HG02840 (cell line): ENCODE data around the gene KISS1.
"Not testable (repeated sequence)": the region's sequence is repeated elsewhere in the genome, so short reads cannot be mapped to it uniquely, and the experiment has no call there.

ENCODE experiments used
- ATAC-seq: cut with Tn5 transposase; IDR thresholded peaks from one replicate; pipeline ENCODE4 v1.9.1; 2021; ENCODE audit warnings: mild to moderate bottlenecking, moderate library complexity, moderate number of reproducible peaks; ENCODE audit not compliant: unreplicated experiment, low FRiP score

Gene KISS1

DNA sequence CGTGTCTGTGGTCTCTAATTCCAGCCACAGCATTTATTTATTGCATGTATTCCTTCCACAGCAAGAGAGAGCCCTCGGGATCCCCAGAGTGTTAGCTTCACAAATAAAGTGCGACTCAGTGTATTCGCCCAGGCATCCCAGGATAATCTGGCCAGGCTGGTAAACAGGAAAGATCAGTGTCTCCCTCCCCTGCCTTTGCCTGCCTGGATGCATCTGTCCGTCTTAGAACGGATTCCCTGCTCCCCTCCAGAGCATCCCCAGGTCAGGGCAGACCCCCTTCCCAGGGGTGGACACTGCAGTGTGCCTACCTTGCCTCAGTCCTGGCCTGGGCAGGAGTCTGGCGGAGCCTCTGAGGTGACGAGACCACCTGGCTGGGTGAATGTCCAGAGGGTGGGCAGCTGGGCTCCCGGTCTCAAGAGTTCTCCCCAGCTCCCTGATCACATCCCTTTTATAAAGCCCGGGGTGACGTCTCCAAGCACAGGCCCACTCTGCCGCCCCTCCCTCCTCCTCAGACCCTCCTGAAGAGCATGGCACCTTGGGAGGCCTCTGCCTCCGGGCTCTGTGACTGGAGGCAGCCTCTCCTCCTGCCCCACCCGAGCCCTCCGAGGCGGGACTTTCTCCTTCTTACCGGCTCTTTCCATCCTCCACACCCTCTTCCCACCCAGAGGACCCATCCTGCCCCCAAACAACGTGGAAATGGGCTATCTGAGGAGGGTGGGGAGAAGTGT, at the start of gene KISS1:
Gene KISS1, minus strand, starts transcription at position 424 of the 728 bp plus-strand sequence. CDS start 3,615 bp downstream, outside the sequence.
- no peak for ATAC-seq

GRCh38 chr1:204242920-204243319, 46.6 kb upstream of the KISS1 start:
- ATAC-seq: no peak

DNA sequence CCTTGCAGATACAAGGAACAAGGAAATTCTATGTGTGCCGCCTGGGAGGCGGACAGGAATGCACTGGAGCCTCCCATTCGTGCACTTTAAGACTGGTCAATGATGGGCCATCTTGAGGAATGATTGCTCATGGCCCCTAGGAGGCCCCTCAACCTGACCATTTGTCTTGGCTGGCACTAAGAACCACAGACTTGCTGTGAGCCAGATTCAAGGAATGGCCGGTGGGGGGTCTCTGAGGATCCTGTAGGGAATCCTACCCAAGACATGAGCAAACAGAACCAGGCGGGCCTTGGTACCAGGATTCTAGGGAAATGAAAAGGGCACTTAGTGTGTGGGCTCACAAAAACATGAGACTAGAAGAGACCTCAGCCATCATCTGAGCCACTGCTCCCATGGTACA, 45.6 kb upstream of the KISS1 start:
- no peak for ATAC-seq

GRCh38 chr1:204241050-204241449, 44.8 kb upstream of the KISS1 start:
- no peak for ATAC-seq

DNA sequence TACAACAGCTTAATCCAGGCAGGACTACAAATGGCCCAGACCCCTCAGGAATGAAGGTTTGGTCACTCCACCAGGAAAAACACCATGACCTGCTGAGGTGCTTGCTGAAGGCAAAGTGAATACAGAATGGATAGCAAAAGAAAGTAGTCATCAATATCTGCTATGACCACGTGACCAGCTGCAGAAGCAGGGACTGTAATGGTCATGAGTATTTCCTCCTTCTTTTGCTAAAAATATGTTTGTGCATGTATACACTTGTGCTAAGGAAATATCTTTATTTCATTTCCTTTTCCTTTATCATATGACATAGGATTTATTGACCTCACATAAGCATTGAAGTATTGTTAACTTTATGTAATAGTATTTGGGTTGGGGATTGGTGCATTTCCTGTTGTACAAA, 43.9 kb upstream of the KISS1 start:
- no peak for ATAC-seq

DNA sequence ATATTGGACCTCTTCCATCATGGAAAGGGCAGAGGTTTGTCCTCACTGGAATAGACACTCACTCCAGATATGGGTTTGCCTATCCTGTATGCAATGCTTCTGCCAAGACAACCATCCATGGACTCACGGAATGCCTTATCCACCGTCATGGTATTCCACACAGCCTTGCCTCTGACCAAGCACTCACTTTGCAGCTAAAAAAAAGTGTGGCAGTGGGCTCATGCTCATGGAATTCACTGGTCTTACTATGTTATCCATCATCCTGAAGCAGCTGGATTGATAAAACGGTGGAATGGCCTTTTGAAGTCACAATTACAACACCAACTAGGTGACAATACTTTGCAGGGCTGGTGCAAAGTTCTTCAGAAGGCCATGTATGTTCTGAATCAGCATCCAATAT, 43.1 kb upstream of the KISS1 start:
- not testable (repeated sequence) for ATAC-seq

DNA sequence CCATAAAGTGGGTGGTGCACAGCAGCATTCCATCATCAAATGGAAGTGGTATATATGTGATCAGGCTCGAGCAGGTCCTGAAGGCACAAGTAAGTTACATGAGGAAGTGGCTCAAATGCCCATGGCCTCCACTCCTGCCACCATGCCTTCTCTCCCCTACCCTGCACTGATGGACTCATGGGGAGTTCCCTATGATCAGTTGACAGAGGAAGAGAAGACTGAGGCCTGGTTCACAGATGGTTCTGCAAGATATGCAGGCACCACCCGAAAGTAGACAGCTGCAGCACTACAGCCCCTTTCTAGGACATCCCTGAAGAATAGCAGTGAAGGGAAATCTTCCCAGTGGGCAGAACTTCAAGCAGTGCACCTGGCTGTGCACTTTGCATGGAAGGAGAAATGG, 42.2 kb upstream of the KISS1 start:
- not testable (repeated sequence) for ATAC-seq

- ATAC-seq: not testable (repeated sequence)
Measured at GRCh38 chr1:204237515-204237914, 41.2 kb upstream of the KISS1 start.

GRCh38 chr1:204232526-204232925, 36.2 kb upstream of the KISS1 start:
- no peak for ATAC-seq

- no peak for ATAC-seq
Measured at GRCh38 chr1:204230211-204230610, 33.9 kb upstream of the KISS1 start.

GRCh38 chr1:204228896-204229295, 32.6 kb upstream of the KISS1 start:
- no peak for ATAC-seq

- ATAC-seq: no peak
Measured at GRCh38 chr1:204227996-204228785, 31.9 kb upstream of the KISS1 start.

DNA sequence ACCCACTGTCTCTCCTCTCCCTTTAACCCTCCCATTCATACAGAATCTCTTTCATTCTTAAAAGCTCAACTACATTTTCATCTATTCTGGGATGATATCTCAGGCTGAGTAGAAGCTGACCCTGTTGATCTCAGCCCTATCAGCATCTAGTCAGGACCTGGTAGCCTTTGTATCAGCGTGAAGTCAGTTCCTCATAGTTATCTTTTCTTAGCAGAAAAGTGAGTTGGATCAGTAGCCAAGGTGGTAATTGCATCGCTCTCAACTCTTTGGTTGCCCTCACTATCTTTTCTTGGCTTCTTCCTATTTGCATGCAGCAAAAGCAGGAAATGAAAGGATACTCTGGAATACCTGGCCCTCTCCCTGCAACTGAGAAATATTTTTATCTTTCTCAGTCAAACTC, 31.1 kb upstream of the KISS1 start:
- ATAC-seq: no peak

- no peak for ATAC-seq
Measured at GRCh38 chr1:204225841-204226735, 29.8 kb upstream of the KISS1 start.

GRCh38 chr1:204224655-204225054, 28.4 kb upstream of the KISS1 start:
- no peak for ATAC-seq

DNA sequence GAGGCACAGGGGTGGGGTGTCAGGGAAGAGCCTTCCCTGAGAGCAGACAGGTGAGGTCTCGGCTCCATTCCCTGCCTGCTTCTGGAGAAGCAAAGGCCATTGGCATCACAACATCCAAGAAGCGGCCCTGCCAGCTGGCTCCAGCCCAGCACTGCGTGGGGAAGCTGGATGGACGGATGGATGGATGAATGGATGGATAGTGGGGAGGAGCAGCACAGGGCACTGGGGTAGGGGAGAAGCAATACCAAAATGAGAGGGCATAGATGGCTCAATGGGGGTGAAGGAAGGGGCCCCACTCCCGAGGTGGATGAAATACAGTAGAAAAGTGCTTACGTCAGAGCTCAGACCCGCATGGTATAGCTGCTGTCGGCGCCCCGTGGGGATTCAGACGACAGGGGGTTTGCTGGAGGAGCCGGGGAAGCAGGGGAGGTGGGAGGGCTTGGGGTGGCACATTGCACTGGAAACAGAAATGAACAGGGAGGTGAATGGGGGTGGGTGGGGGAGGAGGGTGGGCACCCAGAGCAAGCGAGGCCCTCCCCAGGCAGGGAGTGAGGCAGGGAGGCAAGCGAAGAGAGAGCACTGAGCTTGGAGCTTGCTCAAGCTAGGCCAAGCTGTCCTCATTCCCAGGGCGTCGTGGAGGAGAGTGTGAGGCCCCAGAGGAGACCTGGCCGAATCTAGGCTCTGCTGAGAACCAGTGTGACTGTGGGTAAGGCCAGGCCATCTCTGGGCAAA, 27.0 kb upstream of the KISS1 start:
- no peak for ATAC-seq

DNA sequence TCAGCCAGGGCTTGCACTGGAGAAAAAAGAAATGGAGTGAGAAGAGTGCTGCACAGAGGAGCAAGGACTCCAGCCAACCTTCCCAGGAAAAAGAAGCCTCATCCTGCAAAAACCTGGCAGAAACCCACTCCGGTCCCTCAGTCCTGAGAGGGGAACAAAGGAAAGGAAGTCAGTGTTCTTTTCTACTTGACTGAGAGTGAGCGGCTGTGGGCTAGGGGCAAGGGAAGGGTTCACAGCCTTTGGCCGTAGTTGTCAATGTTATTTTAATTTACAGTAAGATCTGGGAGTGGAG, 26.4 kb upstream of the KISS1 start:
- ATAC-seq: no peak

DNA sequence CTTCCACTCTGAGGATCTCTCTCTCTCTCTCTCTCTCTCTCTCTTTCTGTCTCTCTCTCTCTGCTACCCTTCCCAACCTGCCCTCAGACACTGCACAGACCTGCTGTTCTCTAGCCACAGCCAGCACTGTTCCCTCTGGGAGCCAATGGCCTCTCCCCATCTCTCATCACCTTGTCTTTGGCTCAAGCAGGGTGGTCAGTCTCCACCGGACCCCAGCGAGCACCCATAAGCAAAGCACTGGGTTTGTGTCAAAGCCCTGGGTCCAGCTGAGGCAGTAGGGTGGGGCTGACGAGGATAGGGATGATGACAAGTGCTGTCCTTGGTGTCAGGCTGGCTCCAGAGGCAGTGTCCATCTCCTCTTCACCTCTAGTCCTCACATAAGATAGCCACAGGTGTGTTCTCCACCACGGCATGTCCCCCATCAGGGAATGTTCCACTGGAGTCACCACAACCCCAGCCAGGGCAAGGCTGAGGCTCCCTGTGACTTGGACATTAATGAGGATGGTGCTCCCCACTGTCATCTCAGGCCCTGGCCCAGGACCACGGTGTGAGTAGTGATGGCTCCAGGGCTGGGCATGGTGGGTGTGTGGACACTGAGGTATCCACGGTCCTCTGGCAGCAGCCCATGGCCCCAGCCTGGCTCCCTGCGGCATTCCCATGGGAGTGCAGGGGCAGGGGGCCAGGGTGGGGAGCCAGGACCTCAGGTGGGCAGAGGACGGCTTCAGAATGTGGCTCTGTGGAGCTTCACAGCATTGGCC, 25.9 kb upstream of the KISS1 start:
- no peak for ATAC-seq

GRCh38 chr1:204221271-204221670, 25.0 kb upstream of the KISS1 start:
- ATAC-seq: no peak
